Cardiac muscle cell (in vitro differentiated cells and primary cell): ENCODE data around the gene BDKRB1. TPM values are rescaled to one million over a fixed set of nuclear protein-coding genes. Genes with fewer than 3 reads are reported as not detected.
A peak's percentile ranks its signal among the peaks of the same experiment; 100 is the strongest.

Experiments
- DNase-seq, 2 donors: peaks; one replicate each; pipeline versions ENCODE4 v3.0.0 to v3.0.0-alpha.2; 2010 to 2017; ENCODE audit warnings: low read depth in 1 of 2, low spot score in 1 of 2
- H3K27ac ChIP-seq: fragments of 200-600 bp; sonication (generic); 2 replicates; pipeline ENCODE4 v1.5.1; 2016
- H3K27me3 ChIP-seq: fragments of 200-600 bp; sonication (generic); 2 replicates; pipeline ENCODE4 v1.6.0; 2016; ENCODE audit warnings: control low read depth
- H3K36me3 ChIP-seq: fragments of 200-600 bp; sonication (generic); 2 replicates; pipeline ENCODE4 v1.5.1; 2016; ENCODE audit warnings: control low read depth
- H3K4me1 ChIP-seq: fragments of 200-600 bp; sonication (generic); 2 replicates; pipeline ENCODE4 v1.8.1; 2017; ENCODE audit warnings: low read depth, mild to moderate bottlenecking, mixed run types
- H3K4me3 ChIP-seq: fragments of 200-600 bp; sonication (generic); 2 replicates; pipeline ENCODE4 v1.5.1; 2016; ENCODE audit warnings: mild to moderate bottlenecking
- H3K9me3 ChIP-seq: fragments of 200-600 bp; sonication (generic); 2 replicates; pipeline ENCODE4 v1.5.1; 2017; ENCODE audit warnings: low read depth, mild to moderate bottlenecking, control low read depth
- CTCF ChIP-seq: IDR thresholded peaks from 2 replicates; pipeline ENCODE4 v1.5.1; 2012; ENCODE audit warnings: low read depth, mild to moderate bottlenecking, low read length
- polyA plus RNA-seq: library from polyadenylated mRNA; unstranded; fragments of >200 nt; fragmentation: Nextera tagmentation; extraction: Ambion mirVana; gene quantifications from 2 replicates; pipeline ENCODE4 v1.2.1, GENCODE V29; 2016
- total RNA-seq: library from RNA; depleted of rRNA; stranded (reverse); fragments of >200 nt; gene quantifications from 2 replicates; pipeline ENCODE4 v1.2.3, GENCODE V29; 2016

BDKRB1 gene
- total and polyA plus RNA-seq, 2 experiments from 2014 or later: 0.09 TPM; not detected in 1

GRCh38 chr14:96252323-96252998, 3.5 kb upstream of the BDKRB1 start:
- no peak for TF ChIP-seq CTCF
- Histone ChIP-seq H3K4me1 (peaks cover 7% of the 10 kb centered on the region), H3K4me3 (no peak overlapping the region), H3K36me3 (no peaks in the 10 kb centered on the region), H3K9me3 (no peaks in the 10 kb centered on the region), H3K27ac (no peak overlapping the region), H3K27me3 (no peaks in the 10 kb centered on the region)
- DNase-seq: no peak

- Histone ChIP-seq H3K27me3 (no peaks in the 10 kb centered on the region), H3K4me1 (peaks cover 7% of the 10 kb centered on the region), H3K9me3 (no peaks in the 10 kb centered on the region), H3K27ac (no peak overlapping the region), H3K4me3 (no peak overlapping the region), H3K36me3 (no peaks in the 10 kb centered on the region)
- DNase-seq: peak in 1 of 2 donors; percentile 92
- TF ChIP-seq CTCF: no peak
These were observed 2.9 kb upstream of the BDKRB1 start for GRCh38 chr14:96252999-96253539.

- Histone ChIP-seq H3K27me3 (no peaks in the 10 kb centered on the region), H3K36me3 (no peaks in the 10 kb centered on the region), H3K4me1 (peaks cover 7% of the 10 kb centered on the region), H3K4me3 (no peak overlapping the region), H3K27ac (no peak overlapping the region), H3K9me3 (peaks cover 3% of the 10 kb centered on the region)
- TF ChIP-seq CTCF: no peak
- no peak for DNase-seq
These were observed 1.3 kb upstream of the BDKRB1 start for GRCh38 chr14:96254687-96255086.

- H3K9me3 ChIP-seq: peaks cover 3% of the 10 kb centered on the region
- H3K27me3 ChIP-seq: no peaks in the 10 kb centered on the region
- no peak overlapping the region for H3K4me3 ChIP-seq
- H3K4me1 ChIP-seq: peaks cover 7% of the 10 kb centered on the region
- no peaks in the 10 kb centered on the region for H3K36me3 ChIP-seq
- TF ChIP-seq CTCF: peak; percentile 11
- DNase-seq: no peak
- no peak overlapping the region for H3K27ac ChIP-seq
These were observed 397 bp downstream of the BDKRB1 start for GRCh38 chr14:96256407-96256806.

GRCh38 chr14:96257056-96257455, 1.0 kb downstream of the BDKRB1 start:
- no peaks in the 10 kb centered on the region for H3K36me3 ChIP-seq
- DNase-seq: no peak
- peaks cover 3% of the 10 kb centered on the region for H3K9me3 ChIP-seq
- no peak overlapping the region for H3K4me3 ChIP-seq
- no peaks in the 10 kb centered on the region for H3K27me3 ChIP-seq
- peaks cover 7% of the 10 kb centered on the region for H3K4me1 ChIP-seq
- no peak for TF ChIP-seq CTCF
- no peak overlapping the region for H3K27ac ChIP-seq
